Stimulated activated CD8-positive, alpha-beta memory T cell treated with anti-CD3 and anti-CD28 coated beads, Interleukin-4, amount 100 ng/mL, for 48 hours (primary cell): ENCODE measurements around the gene ZNF674.
"Not testable (repeated sequence)": the region's sequence is repeated elsewhere in the genome, so short reads cannot be mapped to it uniquely, and the experiment has no call there.

Experiments used
- DNase-seq: peaks from one replicate; pipeline ENCODE4 v3.0.0-alpha.2; 2020

ZNF674 gene

DNA sequence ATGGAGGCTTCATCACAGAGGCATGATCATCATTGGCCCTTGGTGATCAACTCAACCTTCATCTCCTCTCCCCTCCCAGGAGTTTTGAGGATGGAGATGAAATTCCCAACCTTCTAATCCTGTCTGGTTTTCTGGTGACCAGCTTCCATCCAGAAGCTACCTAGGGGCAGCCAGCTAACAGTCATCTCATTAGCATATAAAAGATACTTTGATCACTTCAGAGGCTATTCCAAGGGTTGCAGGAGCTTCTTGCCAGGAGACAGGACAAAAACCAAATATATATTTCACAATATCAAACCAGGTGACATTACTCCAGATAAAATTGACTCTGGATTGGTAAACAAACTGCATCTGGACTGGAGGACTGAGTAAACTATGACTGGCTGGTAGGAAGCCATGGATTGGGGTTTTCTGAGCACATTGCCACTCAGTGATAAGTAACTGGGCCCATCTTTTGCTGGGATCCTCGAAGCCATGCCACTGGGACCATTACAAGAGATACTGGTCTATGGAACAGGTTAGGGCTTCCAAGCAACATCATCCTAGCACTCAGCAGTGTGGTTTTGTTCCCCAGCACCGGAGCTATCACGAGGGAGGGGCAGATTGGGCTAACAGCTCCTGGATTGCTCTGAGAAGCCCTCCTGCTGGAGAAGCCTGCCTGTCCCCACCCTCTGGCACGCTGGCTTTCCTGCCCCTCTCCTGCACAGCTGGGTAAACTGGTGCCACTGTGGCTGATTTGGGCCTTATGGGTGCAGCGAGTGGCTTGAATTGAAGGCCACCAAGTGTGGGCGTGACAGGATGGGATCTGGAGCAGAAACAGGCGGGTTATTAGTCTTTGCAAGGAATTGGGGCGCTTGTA, 84.2 kb downstream of the ZNF674 start:
- DNase-seq = not testable (repeated sequence)

DNA sequence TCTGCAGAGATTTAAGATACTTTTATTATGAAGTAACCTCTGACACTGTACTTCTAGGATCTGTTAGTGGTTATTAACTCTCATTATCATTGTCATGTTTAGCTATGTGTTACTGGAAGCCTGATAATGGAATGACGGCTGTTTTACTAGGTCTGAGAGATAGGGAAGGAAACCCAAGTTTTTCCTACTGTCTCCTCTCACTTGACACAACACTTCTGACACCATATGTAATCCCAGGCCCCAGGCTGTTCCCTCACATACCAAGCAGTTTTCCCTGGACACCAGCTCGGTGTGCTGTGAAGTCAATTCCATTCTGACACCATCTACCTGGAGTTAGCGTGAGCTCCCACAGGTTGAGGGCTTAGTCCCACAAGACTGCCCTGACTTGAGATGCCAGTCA, 85.6 kb downstream of the ZNF674 start:
- DNase-seq = no peak

DNA sequence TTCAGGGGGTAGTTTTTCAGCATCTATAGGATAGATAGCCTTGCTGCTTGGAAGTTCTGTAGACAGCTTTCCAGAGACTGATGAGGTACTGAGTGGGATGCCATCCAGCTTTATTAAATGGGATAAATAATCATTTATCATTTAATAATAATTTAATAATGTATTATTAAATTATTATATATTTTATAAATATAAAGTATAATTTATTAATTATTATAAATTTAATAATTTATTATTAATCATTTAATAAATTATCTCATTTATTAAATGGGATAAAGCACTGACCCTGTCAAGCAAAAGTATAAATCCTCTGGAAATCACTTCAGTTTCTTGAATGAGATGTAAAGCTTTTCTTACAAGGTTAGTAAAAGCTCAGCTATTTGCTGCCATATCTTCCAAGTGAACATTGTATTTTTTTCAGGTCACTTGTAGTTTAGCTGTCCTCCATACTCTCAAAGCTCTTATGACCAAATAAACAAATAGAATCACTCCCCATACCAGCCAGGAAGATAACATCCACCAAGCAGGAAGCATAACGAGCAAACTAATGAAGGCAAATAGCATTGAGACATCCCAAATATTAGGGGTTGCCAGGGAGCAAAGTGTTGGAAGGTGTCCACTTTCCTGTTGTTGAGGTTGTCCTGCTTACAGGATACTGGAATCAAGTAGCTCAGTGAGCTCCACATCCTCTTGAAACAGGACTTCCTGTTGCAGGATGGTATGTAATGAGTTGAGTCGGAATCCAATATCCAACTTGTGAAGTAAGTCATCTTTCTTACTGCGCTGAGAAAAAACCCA, 88.9 kb downstream of the ZNF674 start:
- DNase-seq = no peak
